NCI-H2171 (cell line): ENCODE data around the gene FCAR.
"Not testable (repeated sequence)": the region's sequence is repeated elsewhere in the genome, so short reads cannot be mapped to it uniquely, and the experiment has no call there.

ENCODE experiments used
- DNase-seq: peaks from one replicate; lab custom pipeline; 2025; lab: John Stamatoyannopoulos, UW

Gene FCAR

DNA sequence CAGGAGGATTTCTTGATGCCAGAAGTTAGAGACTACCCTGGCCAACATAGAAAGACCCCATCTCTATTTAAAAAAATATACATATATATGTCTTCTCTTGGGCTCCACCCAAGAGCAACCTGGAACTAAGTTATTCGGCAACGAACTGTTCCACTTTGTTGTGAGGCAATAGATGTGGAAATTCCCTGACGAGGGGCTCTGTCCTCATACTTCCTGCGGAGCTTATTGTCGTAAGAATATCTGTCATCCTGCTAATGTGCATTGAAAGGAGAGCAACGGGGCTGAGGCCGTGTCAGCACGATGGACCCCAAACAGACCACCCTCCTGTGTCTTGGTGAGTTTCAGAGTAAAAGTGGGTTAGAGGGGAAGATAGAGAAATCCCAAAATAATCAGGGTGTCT lies at the start of gene FCAR:
TSS of gene FCAR (plus strand) at position 246 of the 400 bp plus-strand sequence. CDS start at position 301, 55 bp downstream.
- DNase-seq, result no peak

- DNase-seq, result not testable (repeated sequence)
These were observed 49.6 kb upstream of the FCAR start for GRCh38 chr19:54824416-54824815.

DNA sequence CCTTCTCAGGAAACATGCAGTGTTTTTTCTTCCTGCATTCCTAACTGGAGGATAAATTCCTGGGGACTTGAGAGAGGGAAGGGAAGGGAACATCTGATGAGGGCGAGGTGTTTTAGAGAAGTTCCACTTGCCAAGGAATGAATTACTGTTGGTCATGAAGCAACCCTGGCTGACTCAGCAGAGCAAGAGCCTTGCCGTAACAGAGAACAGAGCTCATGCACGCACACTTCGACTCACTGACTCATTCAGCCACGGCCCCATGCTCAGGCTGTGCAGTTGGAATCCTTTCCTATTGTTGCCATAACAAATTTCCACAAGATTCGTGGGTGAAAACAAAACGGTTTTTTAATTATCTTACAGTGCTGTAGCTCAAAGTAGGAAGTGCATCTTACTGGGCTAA lies 48.7 kb upstream of the FCAR start:
- DNase-seq, result not testable (repeated sequence)

DNA sequence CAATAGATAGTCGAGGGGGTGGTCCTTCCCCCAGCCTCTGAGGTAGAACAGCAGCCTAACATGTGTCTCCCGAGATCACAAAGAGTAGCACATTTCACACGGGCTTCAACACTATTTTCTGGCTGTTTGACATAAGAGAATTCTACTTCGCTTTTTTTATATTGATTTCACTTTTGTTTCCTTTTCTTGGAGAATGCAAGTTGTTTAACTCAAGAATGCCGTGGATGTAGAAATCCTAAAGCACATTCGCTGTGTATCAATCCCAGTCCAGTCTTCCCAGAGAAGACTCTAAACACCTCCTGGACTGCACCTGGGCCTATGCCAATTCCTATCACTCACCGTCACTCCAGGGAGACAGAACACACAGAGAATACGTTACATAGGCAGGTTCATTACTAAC lies 46.0 kb upstream of the FCAR start:
- DNase-seq, result not testable (repeated sequence)

DNA sequence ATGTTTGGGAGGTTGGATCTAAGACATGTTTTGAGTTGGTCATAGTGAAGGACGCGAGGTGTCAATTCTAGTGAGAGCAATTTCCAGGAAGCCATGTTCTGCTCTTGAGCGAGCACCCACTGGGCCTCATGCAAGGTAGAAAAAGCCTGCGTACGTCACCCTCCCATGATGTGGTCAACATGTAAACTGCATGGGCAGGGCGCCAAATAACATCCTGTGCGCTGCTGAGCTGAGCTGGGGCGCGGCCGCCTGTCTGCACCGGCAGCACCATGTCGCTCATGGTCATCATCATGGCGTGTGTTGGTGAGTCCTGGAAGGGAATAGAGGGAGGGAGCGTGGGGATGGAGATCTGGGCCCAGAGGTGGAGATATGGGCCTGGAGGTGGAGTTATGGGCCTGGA lies 41.5 kb upstream of the FCAR start, which contains the start of gene KIR2DS4:
TSS of gene KIR2DS4 (plus strand) at position 181 of the 400 bp plus-strand sequence.
- not testable (repeated sequence) for DNase-seq

- DNase-seq, result not testable (repeated sequence)
These were observed 38.9 kb upstream of the FCAR start for GRCh38 chr19:54835126-54835525.

DNA sequence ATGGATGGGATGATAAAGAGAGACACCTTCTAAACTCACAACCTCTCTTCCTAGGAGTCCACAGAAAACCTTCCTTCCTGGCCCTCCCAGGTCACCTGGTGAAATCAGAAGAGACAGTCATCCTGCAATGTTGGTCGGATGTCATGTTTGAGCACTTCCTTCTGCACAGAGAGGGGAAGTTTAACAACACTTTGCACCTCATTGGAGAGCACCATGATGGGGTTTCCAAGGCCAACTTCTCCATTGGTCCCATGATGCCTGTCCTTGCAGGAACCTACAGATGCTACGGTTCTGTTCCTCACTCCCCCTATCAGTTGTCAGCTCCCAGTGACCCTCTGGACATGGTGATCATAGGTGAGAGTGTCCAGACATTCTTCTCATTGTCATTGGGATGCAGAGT lies 36.5 kb upstream of the FCAR start:
- DNase-seq, result not testable (repeated sequence)

DNA sequence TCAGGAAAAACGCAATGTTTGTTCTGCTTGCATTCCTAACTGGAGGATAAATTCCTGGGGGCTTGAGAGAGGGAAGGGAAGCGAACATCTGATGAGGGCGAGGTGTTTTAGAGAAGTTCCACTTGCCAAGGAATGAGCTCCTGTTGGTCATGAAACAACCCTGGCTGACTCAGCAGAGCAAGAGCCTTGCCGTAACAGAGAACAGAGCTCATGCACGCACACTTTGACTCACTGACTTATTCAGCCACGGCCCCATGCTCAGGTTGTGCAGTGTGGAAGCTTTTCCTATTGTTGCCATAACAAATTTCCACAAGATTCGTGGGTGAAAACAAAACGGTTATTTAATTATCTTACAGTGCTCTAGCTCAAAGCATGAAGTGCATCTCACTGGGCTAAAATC lies 30.9 kb upstream of the FCAR start:
- not testable (repeated sequence) for DNase-seq

DNA sequence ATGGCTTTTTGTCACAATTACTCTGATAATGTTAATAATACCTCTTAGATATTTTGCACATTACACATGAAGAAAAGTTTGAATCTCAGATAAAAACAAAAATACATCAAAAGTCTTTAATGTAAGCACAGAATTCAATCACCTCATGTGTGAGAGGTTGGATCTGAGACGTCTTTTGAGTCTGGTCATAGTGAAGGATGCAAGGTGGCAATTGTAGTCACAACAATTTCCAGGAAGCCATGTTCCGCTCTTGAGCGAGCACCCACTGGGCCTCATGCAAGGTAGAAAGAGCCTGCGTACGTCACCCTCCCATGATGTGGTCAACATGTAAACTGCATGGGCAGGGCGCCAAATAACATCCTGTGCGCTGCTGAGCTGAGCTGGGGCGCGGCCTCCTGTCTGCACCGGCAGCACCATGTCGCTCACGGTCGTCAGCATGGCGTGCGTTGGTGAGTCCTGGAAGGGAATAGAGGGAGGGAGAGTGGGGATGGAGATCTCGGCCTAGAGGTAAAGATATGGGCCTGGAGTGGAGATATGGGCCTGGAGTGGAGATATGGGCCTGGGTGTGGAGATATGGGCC lies 23.9 kb upstream of the FCAR start, which contains the start of gene KIR3DL2:
TSS of gene KIR3DL2 (plus strand) at position 383 of the 580 bp plus-strand sequence. CDS start at position 416, 33 bp downstream.
- DNase-seq, result not testable (repeated sequence)

- DNase-seq, result no peak
These were observed 23.1 kb upstream of the FCAR start for GRCh38 chr19:54850930-54851329.

DNA sequence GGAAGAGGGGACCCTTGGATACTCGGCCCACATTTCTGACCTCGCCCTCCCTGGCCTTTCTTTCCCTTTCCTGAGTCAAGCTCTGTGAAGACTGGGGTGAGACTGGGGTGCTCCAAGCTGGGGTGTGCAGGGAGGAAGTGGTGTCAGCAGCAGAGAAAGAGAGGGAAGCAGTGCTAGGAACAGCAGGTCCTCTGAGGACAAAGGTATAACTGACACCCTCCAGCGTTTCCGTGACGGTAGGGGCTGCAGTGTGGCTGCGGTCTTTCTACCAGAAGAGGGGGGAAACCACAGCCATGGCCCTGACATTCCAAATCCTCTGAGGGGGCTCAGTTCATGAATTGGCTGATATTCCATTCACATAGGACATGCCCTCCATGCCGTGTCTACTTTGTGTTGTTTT lies 22.7 kb upstream of the FCAR start:
- no peak for DNase-seq

- DNase-seq, result not testable (repeated sequence)
These were observed 18.8 kb upstream of the FCAR start for GRCh38 chr19:54855241-54855640.

DNA sequence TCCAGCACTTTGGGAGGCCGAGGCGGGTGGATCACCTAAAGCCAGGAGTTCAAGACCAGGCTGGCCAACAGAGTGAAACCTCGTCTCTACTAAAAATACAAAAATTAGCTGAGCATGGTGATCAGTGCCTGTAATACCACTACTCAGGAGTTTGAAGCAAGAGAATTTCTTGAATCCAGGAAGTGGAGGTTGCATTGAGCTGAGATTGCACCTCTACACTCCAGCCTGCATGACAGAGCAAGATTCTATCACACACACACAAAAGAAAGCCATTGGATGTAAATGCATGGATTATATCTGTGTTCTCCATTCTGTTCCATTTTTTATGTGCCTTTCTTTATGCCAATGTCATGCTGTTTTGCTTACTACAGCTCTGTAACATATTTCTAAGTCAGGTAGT lies 15.6 kb upstream of the FCAR start:
- not testable (repeated sequence) for DNase-seq

GRCh38 chr19:54859421-54859820 lies 14.6 kb upstream of the FCAR start:
- DNase-seq, result not testable (repeated sequence)

DNA sequence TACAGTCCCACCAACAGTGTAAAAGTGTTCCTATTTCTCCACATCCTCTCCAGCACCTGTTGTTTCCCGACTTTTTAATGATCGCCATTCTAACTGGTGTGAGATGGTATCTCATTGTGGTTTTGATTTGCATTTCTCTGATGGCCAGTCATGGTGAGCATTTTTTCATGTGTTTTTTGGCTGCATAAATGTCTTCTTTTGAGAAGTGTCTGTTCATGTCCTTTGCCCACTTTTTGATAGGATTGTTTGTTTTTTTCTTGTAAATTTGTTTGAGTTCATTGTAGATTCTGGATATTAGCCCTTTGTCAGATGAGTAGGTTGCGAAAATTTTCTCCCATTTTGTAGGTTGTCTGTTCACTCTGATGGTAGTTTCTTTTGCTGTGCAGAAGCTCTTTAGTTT lies 10.6 kb upstream of the FCAR start:
- not testable (repeated sequence) for DNase-seq

- no peak for DNase-seq
These were observed 2.3 kb upstream of the FCAR start for GRCh38 chr19:54871696-54872095.

DNA sequence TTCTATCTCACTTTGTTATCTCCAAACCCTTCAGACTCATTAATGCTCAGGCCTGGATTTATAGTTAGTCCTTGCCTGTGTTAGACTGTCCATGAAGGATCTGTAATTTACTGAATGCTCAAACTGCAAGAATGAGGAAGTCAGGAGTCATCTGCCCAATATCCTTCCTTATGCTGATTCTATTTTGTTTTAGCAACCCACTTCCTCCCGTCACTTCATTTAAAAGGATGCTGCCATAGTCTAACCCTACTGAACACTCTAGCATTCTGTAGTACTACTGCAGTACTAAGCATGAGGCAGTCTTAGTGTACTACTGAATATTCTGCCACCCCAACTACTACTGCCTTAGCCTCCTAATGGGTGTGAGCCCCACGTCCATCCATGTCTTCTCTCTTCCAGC lies 1.5 kb downstream of the FCAR start:
- DNase-seq, result no peak

DNA sequence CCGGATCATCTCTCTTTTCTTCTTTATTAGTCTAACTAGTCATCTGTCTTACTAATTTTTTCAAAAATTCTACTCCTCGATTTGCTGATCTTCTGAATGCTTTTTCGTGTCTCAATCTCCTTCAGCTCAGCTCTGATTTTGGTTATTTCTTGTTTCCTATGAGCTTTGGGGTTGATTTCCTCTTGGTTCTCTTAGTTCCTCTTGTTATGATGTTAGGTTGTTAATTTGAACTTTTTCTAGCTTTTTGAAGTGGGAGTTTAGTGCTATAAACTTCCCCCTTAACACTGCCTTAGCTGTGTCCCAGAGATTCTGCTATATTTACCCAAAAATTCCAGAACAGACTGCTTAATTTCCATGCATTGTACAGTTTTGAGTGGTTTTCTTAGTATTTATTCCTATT lies 3.4 kb downstream of the FCAR start:
- no peak for DNase-seq

- no peak for DNase-seq
These were observed 7.8 kb downstream of the FCAR start for GRCh38 chr19:54881884-54882283.

GRCh38 chr19:54882758-54883157 lies 8.7 kb downstream of the FCAR start:
- no peak for DNase-seq

GRCh38 chr19:54883228-54883627 lies 9.2 kb downstream of the FCAR start:
- DNase-seq, result no peak

GRCh38 chr19:54888239-54888638 lies 14.2 kb downstream of the FCAR start:
- no peak for DNase-seq

DNA sequence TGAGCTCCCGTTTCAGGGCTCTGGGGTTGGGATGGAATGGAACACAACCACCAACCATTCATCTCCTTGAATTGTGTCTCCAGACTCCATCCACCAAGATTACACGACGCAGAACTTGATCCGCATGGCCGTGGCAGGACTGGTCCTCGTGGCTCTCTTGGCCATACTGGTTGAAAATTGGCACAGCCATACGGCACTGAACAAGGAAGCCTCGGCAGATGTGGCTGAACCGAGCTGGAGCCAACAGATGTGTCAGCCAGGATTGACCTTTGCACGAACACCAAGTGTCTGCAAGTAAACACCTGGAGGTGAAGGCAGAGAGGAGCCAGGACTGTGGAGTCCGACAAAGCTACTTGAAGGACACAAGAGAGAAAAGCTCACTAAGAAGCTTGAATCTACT lies 15.5 kb downstream of the FCAR start:
- DNase-seq, result no peak

DNA sequence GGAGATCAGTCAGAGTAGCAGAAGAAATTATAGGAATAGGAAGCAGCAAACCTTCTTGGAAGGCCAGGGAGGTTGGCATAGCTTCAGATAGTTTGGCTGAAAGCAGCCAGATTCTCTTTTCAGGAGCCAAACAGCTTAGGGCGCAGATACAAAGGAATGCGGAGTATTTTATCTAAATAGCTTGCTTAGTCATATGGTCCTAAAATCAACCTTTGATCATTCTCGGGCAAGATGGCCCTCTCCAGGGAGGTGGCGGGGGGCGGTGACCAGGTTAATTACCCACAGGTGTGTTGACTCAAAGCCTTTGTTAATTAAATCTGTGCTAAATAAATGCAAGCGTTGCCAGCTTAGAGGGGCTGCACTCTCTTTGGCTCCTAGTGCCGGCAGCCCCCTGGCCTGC lies 19.4 kb downstream of the FCAR start:
- DNase-seq, result no peak
